Activated gamma-delta T cell treated with anti-CD3 and anti-CD28 coated beads, Interleukin-2, amount 50 U/mL, for 16 hours (primary cell): ENCODE results near the gene GNGT1.

ENCODE experiments used
- DNase-seq: peaks from one replicate; pipeline ENCODE4 v3.0.0-alpha.2; 2020; ENCODE audit warnings: low read depth

The GNGT1 gene

DNA sequence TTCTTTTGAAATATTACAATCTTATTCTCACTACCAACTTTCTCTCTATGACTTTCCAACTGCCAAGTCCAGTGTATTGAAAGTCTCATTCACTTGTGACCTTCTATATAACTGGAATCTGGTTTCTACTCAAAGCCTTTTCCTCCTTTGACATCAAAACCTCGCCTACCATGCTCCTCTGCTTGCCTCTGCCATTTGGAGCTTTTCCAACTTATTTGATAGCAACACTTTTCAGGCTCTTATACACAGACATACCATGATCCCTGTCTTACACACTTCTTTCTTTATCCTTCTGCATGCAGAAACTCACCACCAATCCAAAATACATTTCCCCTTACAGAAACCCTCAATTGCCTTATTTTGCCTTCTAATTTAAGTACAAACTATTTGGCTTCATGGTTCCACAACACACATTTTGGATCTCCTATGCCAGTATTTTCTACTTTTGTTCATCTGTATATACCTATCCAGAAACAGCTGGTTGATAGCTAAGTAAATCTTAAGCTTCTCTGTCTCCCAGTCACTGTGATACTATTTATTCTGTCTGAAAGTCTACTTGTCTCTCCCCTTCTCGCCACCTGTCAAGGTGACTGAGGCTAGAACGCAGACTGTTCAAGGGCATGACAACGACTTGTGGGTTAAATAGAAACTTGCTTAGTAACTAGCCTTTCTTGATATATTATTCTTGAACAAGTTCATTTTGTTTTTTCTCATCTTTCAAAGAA, 37.6 kb downstream of the GNGT1 start:
- DNase-seq, result no peak

DNA sequence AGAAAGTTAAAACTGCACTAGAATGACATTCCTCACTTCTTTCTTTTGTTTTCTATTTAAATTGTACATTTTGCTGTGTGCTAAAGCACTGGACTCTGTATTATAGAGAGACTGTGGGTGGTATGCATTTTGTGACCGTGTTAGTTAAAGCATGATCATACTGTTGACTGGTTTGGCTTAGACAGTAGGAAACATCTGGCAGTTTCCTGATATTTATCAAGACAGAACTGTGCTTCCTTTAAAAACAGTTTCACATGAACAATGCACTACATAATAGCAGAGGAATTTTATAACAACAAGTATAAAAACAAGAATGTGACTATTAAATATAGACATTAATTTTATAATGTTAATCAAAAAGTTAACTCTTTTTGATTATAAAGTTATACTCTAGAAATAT, 38.3 kb downstream of the GNGT1 start:
- DNase-seq, result no peak

DNA sequence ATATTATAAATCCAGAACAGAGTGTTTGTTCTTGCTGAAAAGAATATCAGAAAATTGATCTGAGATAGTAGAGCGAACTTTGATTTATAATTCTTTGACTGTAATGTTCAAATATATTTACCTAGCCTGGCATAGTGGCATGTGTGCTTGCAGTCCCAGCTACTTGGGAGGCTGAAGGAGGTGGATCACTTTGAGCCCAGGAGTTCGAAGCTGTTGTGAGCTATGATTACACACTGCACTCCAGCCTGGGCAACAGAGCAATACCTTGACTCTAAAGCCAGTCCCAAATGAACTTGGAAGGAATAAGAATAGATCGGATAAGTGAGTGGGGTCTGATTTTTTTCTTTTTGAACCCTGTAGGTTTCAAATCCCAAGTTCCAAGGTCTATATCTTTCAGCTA, 38.7 kb downstream of the GNGT1 start:
- DNase-seq, result no peak

DNA sequence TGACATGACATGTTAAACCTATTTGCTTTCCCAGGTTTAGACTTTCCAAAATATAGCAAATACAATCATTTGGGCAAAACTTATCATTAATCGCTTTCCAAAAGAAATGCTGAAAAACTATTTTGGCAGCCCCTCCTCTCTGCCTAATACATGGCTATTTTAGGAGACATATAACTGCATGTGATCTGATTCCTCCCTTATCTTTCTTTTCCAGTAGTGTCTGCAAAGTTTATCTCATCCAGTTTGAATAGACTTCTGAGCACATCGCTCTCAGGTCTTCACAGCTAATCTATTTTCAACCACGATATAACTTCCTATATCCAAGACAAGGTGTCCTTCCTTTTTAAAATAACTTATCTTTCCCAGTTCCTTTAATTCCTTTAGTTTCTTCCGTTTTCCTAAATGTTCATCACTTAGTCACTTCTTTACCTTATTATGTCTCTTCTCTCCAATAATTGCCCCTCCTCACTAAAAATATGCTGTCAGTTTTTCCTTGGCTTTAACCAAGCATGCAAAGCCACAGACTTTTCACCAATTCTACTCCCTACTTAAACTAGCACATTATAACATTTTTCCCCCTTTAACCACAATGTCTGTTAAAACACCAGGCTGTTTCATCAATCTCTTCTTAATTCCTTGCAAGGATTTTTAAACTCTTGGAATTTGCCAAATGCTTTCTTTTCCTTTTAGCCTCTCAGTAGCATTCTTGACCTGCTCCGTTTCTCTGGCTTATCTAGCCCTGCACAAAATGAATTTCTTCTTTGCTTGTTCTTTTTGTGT, 39.6 kb downstream of the GNGT1 start:
- no peak for DNase-seq

DNA sequence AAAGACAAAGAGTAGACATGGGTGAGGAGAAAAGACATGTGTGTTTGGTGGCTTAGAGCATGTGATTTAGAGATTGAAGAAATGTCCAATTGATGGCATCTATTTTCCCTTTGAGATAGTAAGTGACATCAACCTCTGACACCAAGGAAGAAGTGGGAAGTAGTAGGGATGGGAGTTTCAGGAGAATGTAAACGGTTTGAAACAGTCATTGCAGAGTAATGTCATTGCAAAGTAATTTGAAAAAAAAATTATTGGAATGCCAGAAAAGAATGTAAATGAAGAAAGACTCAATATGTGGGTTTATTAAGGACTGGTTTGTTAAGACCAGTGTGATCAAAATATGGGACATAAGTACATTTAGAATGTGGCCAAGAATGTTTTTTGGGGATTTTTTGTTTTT, 41.7 kb downstream of the GNGT1 start:
- DNase-seq, result no peak

DNA sequence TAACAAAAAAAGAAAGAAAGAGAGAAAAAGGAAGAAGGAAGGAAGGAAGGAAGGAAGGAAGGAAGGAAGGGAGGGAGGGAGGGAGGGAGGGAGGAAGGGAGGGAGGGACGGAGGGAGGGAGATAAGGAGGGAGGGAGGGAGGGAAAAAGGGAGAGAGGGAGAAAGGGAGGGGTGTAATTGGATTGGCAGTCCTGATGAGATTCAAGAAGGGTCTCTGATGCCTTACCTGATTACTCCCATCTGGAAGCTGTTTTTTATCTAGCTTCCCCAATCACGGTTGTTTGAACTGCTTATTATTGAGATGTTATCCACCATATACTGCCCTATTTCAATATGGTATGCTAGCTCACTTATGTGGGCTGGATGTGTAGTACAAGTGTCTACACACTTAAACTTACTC, 42.5 kb downstream of the GNGT1 start:
- DNase-seq, result no peak

DNA sequence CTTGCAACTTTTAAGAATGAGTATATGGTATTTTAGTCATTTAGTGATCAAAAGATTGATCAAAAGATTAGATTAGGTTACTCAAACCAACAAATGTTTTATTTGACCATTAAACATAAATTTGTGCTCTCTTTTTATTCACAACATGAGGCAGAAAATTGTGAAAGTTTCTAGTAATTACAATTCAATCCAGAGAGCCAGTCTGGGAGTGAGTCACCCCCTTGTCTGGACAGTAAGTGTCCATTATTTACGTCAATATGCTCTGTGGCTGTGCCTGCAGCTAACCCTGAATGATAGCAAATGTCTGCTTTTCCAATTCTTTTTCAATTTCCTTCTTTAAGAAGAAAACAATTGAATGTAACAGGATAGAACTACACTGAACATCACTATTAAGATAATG, 43.1 kb downstream of the GNGT1 start:
- no peak for DNase-seq

DNA sequence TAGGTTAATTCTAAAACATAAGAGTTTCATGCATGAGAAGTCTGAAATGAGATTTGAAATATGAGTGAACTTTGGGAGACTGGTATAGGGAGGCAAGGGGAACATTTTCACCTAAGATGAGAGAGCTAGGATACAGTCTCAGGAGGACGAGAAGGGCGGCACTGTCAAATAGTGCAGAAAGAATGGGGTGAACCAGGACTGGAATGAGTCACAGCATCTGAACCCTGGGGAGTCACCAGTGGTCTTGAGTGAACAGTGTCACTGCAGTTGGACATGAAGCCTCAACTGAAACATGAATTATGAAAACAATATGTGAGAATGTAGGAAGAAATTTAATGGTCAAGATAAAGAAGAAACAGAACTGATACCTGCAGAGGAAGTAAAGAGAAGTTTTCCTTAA, 48.9 kb downstream of the GNGT1 start:
- DNase-seq, result no peak

DNA sequence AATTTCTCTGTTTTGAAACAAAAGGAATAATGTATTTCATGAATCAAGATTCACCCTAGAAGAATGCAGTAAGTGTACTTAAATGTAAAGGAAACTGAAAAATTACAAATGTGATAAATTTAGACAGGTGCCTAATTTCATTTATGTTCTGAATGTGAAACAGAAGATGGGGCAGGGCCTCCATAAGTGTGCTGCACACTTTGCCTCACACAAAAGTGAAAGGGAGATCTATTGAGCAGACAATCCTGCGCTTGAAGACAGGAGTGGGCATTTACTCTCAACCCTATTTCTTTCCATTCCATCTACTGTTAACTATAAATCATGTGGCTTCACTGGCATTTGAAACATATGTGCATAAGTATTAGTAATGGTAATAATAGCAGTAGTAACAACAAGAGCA, 51.4 kb downstream of the GNGT1 start:
- DNase-seq, result no peak

DNA sequence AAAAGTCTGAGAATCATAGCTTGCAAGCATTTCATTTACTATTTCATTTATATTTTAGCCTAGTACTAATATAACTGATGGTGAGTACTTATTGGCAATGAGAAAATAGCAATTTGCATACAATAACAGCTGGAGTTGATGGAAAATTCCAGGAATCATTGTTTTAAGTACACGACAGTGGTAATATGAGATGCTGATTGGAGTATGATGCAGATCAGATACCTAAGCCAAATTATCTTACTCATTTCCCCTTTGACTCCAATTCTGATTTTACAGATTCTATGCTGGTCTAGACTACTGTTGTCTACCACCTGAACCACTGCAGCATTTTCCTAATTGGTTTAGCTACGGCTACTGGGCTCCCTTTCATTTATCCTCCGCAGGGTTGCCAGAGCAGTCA, 51.8 kb downstream of the GNGT1 start:
- no peak for DNase-seq

DNA sequence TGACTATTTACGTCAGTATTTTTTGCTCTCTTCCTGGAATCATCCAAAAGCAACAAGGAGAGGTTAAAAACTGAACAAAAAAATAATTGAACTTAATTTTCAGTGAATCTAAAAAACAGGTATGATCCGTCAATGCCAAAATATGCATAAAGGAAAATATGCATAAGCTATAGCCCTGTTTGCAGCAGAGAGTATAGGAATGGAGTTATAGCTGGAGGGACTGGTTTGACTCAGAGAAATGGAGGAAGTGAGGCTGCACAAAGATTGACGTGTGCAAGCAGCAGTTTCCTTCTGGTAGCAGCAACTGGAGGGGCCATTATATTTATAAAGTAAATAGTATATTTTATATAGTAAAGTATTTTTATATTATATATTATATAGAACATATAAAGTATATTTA, 52.3 kb downstream of the GNGT1 start:
- DNase-seq, result no peak
